ENCODE results near the gene VMP1. TPM values are rescaled to one million over a fixed set of nuclear protein-coding genes. Genes with fewer than 3 reads are reported as not detected.

Gene VMP1
- total and polyA plus RNA-seq, 4 experiments from 2014 or later, result 52.9 to 113 (median 93.5) TPM

- intact Hi-C loops (cut with micrococcal nuclease), result no loop called here
- Mint-ChIP-seq H3K4me1 (peaks cover 0 to 6% (median 3%) of the 10 kb centered on the region in 4 donors), H3K27me3 (no peaks in the 10 kb centered on the region), H3K4me3 (no peak overlapping the region), H3K27ac (peak overlapping the region in 1 of 7 donors; percentile 43), H3K36me3 (peaks cover 54 to 80% of the 10 kb centered on the region in 2 donors), H3K9me3 (no peaks in the 10 kb centered on the region)
- no peak overlapping the region for H3K4me3 ChIP-seq (ENCODE audit: low read length in 2 of 2)
- POLR2A ChIA-PET (ENCODE audit: partially characterized antibody), result interaction anchor here (1.8 kb wide), 1 partner anchor 14 kb away, joined by 3 read pairs; no protein-coding TSS in a partner anchor
- no peaks in the 10 kb centered on the region for H3K9me3 ChIP-seq (ENCODE audit: control insufficient read depth in 1 of 2, low read length in 2 of 2)
- DNase-seq, result no peak
- no peak overlapping the region for H3K27ac ChIP-seq (ENCODE audit: low read depth, low read length)
- peaks cover 81% of the 10 kb centered on the region for H3K36me3 ChIP-seq (ENCODE audit: insufficient read depth, low read length)
- CTCF ChIA-PET (ENCODE audit: partially characterized antibody), result no interaction called here
- H3K27me3 ChIP-seq (ENCODE audit: insufficient read depth, low read length), result no peaks in the 10 kb centered on the region
- no peaks in the 10 kb centered on the region for H3K4me1 ChIP-seq (ENCODE audit: insufficient read depth, low read length)
Measured at GRCh38 chr17:59676716-59677115, 30.7 kb upstream of the VMP1 start.

GRCh38 chr17:59678918-59679317 lies 28.5 kb upstream of the VMP1 start:
- intact Hi-C loops (cut with micrococcal nuclease), result no loop called here
- no peaks in the 10 kb centered on the region for H3K9me3 ChIP-seq (ENCODE audit: control insufficient read depth in 1 of 2, low read length in 2 of 2)
- Mint-ChIP-seq H3K4me3 (no peak overlapping the region), H3K36me3 (peaks cover 63 to 88% of the 10 kb centered on the region in 2 donors), H3K9me3 (no peaks in the 10 kb centered on the region), H3K27me3 (no peaks in the 10 kb centered on the region), H3K4me1 (peaks cover 0 to 2% (median 0%) of the 10 kb centered on the region in 4 donors), H3K27ac (no peak overlapping the region)
- H3K27ac ChIP-seq (ENCODE audit: low read depth, low read length), result no peak overlapping the region
- DNase-seq, result no peak
- H3K27me3 ChIP-seq (ENCODE audit: insufficient read depth, low read length), result no peaks in the 10 kb centered on the region
- ChIA-PET CTCF (ENCODE audit: partially characterized antibody) (no interaction called here), POLR2A (ENCODE audit: partially characterized antibody) (no interaction called here)
- H3K4me1 ChIP-seq (ENCODE audit: insufficient read depth, low read length), result no peaks in the 10 kb centered on the region
- H3K4me3 ChIP-seq (ENCODE audit: low read length in 2 of 2), result no peak overlapping the region
- peaks cover 89% of the 10 kb centered on the region for H3K36me3 ChIP-seq (ENCODE audit: insufficient read depth, low read length)

GRCh38 chr17:59680314-59680713 lies 27.1 kb upstream of the VMP1 start:
- Histone ChIP-seq H3K36me3 (ENCODE audit: insufficient read depth, low read length) (peaks cover 89% of the 10 kb centered on the region), H3K4me3 (ENCODE audit: low read length in 2 of 2) (no peak overlapping the region), H3K4me1 (ENCODE audit: insufficient read depth, low read length) (no peaks in the 10 kb centered on the region), H3K9me3 (ENCODE audit: control insufficient read depth in 1 of 2, low read length in 2 of 2) (no peaks in the 10 kb centered on the region), H3K27me3 (ENCODE audit: insufficient read depth, low read length) (no peaks in the 10 kb centered on the region), H3K27ac (ENCODE audit: low read depth, low read length) (no peak overlapping the region)
- H3K36me3 Mint-ChIP-seq, result peaks cover 64 to 87% of the 10 kb centered on the region in 2 donors
- ChIA-PET POLR2A (ENCODE audit: partially characterized antibody) (no interaction called here), CTCF (ENCODE audit: partially characterized antibody) (no interaction called here)
- H3K27me3 Mint-ChIP-seq, result no peaks in the 10 kb centered on the region
- intact Hi-C loops (cut with micrococcal nuclease), result no loop called here
- H3K27ac Mint-ChIP-seq, result peak overlapping the region in 1 of 7 donors; percentile 24
- DNase-seq, result no peak
- H3K9me3 Mint-ChIP-seq, result no peaks in the 10 kb centered on the region
- peaks cover 0 to 1% (median 0%) of the 10 kb centered on the region in 4 donors for H3K4me1 Mint-ChIP-seq
- H3K4me3 Mint-ChIP-seq, result no peak overlapping the region

GRCh38 chr17:59683283-59683682 lies 24.2 kb upstream of the VMP1 start:
- no peak overlapping the region for H3K4me3 Mint-ChIP-seq
- Histone ChIP-seq H3K27ac (ENCODE audit: low read depth, low read length) (no peak overlapping the region), H3K4me1 (ENCODE audit: insufficient read depth, low read length) (no peaks in the 10 kb centered on the region), H3K9me3 (ENCODE audit: control insufficient read depth in 1 of 2, low read length in 2 of 2) (no peaks in the 10 kb centered on the region), H3K27me3 (ENCODE audit: insufficient read depth, low read length) (no peaks in the 10 kb centered on the region), H3K4me3 (ENCODE audit: low read length in 2 of 2) (no peak overlapping the region), H3K36me3 (ENCODE audit: insufficient read depth, low read length) (peaks cover 86% of the 10 kb centered on the region)
- no peaks in the 10 kb centered on the region for H3K9me3 Mint-ChIP-seq
- intact Hi-C loops (cut with micrococcal nuclease), result no loop called here
- H3K4me1 Mint-ChIP-seq, result peaks cover 0 to 5% (median 2%) of the 10 kb centered on the region in 4 donors
- ChIA-PET CTCF (ENCODE audit: partially characterized antibody) (no interaction called here), POLR2A (ENCODE audit: partially characterized antibody) (interaction anchor here (1.8 kb wide), 1 partner anchor 24 kb away, joined by 7 read pairs; the partner anchor contains the start of genes PTRH2 and VMP1)
- no peaks in the 10 kb centered on the region for H3K27me3 Mint-ChIP-seq
- H3K27ac Mint-ChIP-seq, result peak overlapping the region in 1 of 7 donors; percentile 51
- DNase-seq, result no peak
- peaks cover 59 to 88% of the 10 kb centered on the region in 2 donors for H3K36me3 Mint-ChIP-seq

GRCh38 chr17:59684967-59685366 lies 22.5 kb upstream of the VMP1 start:
- ChIA-PET POLR2A (ENCODE audit: partially characterized antibody) (no interaction called here), CTCF (ENCODE audit: partially characterized antibody) (interaction anchor here (0.6 to 1.7 kb wide), 2 partner anchors 17 to 62 kb away, joined by 3 read pairs; no protein-coding TSS in a partner anchor)
- peaks cover 83% of the 10 kb centered on the region for H3K36me3 ChIP-seq (ENCODE audit: insufficient read depth, low read length)
- H3K4me1 ChIP-seq (ENCODE audit: insufficient read depth, low read length), result no peaks in the 10 kb centered on the region
- Mint-ChIP-seq H3K36me3 (peaks cover 53 to 89% of the 10 kb centered on the region in 2 donors), H3K27me3 (no peaks in the 10 kb centered on the region), H3K9me3 (no peaks in the 10 kb centered on the region), H3K4me1 (peaks cover 0 to 8% (median 3%) of the 10 kb centered on the region in 4 donors), H3K4me3 (no peak overlapping the region), H3K27ac (peak overlapping the region in 1 of 7 donors; percentile 41)
- intact Hi-C loops (cut with micrococcal nuclease), result no loop called here
- H3K27me3 ChIP-seq (ENCODE audit: insufficient read depth, low read length), result no peaks in the 10 kb centered on the region
- no peak overlapping the region for H3K27ac ChIP-seq (ENCODE audit: low read depth, low read length)
- no peak for DNase-seq
- H3K9me3 ChIP-seq (ENCODE audit: control insufficient read depth in 1 of 2, low read length in 2 of 2), result no peaks in the 10 kb centered on the region
- no peak overlapping the region for H3K4me3 ChIP-seq (ENCODE audit: low read length in 2 of 2)

- ChIA-PET CTCF (ENCODE audit: partially characterized antibody) (interaction anchor here (1.5 kb wide), 1 partner anchor 25 kb away, joined by 3 read pairs; no protein-coding TSS in a partner anchor), POLR2A (ENCODE audit: partially characterized antibody) (no interaction called here)
- H3K36me3 ChIP-seq (ENCODE audit: insufficient read depth, low read length), result peaks cover 67% of the 10 kb centered on the region
- peaks cover 44 to 81% of the 10 kb centered on the region in 2 donors for H3K36me3 Mint-ChIP-seq
- peaks cover 0 to 8% (median 5%) of the 10 kb centered on the region in 4 donors for H3K4me1 Mint-ChIP-seq
- DNase-seq, result no peak
- H3K4me1 ChIP-seq (ENCODE audit: insufficient read depth, low read length), result no peaks in the 10 kb centered on the region
- no peaks in the 10 kb centered on the region for H3K9me3 ChIP-seq (ENCODE audit: control insufficient read depth in 1 of 2, low read length in 2 of 2)
- no peak overlapping the region for H3K4me3 Mint-ChIP-seq
- no peaks in the 10 kb centered on the region for H3K27me3 ChIP-seq (ENCODE audit: insufficient read depth, low read length)
- intact Hi-C loops (cut with micrococcal nuclease), result no loop called here
- H3K27ac ChIP-seq (ENCODE audit: low read depth, low read length), result no peak overlapping the region
- H3K9me3 Mint-ChIP-seq, result no peaks in the 10 kb centered on the region
- H3K4me3 ChIP-seq (ENCODE audit: low read length in 2 of 2), result no peak overlapping the region
- peak overlapping the region in 4 of 7 donors; percentile 5 to 86 (median 42) for H3K27ac Mint-ChIP-seq
- no peaks in the 10 kb centered on the region for H3K27me3 Mint-ChIP-seq
Measured at GRCh38 chr17:59688008-59688407, 19.4 kb upstream of the VMP1 start.

- no peaks in the 10 kb centered on the region for H3K9me3 ChIP-seq (ENCODE audit: control insufficient read depth in 1 of 2, low read length in 2 of 2)
- CTCF ChIA-PET (ENCODE audit: partially characterized antibody), result interaction anchor here (1.2 to 1.5 kb wide), 2 partner anchors 18 to 25 kb away, joined by 3 read pairs; no protein-coding TSS in a partner anchor
- no peaks in the 10 kb centered on the region for H3K4me1 ChIP-seq (ENCODE audit: insufficient read depth, low read length)
- no peak for DNase-seq
- Mint-ChIP-seq H3K27me3 (no peaks in the 10 kb centered on the region), H3K27ac (peak overlapping the region; percentile 2 to 69 (median 47)), H3K9me3 (no peaks in the 10 kb centered on the region), H3K4me1 (peaks cover 0 to 8% (median 5%) of the 10 kb centered on the region in 4 donors), H3K36me3 (peaks cover 42 to 78% of the 10 kb centered on the region in 2 donors), H3K4me3 (no peak overlapping the region)
- POLR2A ChIA-PET (ENCODE audit: partially characterized antibody), result no interaction called here
- no peak overlapping the region for H3K4me3 ChIP-seq (ENCODE audit: low read length in 2 of 2)
- peaks cover 63% of the 10 kb centered on the region for H3K36me3 ChIP-seq (ENCODE audit: insufficient read depth, low read length)
- no peak overlapping the region for H3K27ac ChIP-seq (ENCODE audit: low read depth, low read length)
- no peaks in the 10 kb centered on the region for H3K27me3 ChIP-seq (ENCODE audit: insufficient read depth, low read length)
- intact Hi-C loops (cut with micrococcal nuclease), result no loop called here
Measured at GRCh38 chr17:59688496-59688895, 19.0 kb upstream of the VMP1 start.

Measured in CD4-positive, alpha-beta memory T cell (primary cell).